Raji (cell line): Measurements from ENCODE around the gene PRPS1.
A peak's percentile ranks its signal among the peaks of the same experiment; 100 is the strongest.

Source experiments
- POLR2A ChIP-seq: IDR thresholded peaks from 2 replicates; pipeline ENCODE4 v1.6.1; 2011; ENCODE audit warnings: low read depth, low read length, control low read depth; ENCODE audit not compliant: insufficient read depth

Gene PRPS1

GRCh38 chrX:107682256-107682655 is 53.9 kb downstream of the PRPS1 start:
- no peak for TF ChIP-seq POLR2A

- no peak for TF ChIP-seq POLR2A
Measured at GRCh38 chrX:107683124-107683895, 55.0 kb downstream of the PRPS1 start.

- no peak for TF ChIP-seq POLR2A
Measured at GRCh38 chrX:107683931-107684330, 55.6 kb downstream of the PRPS1 start.

GRCh38 chrX:107684956-107685385 is 56.7 kb downstream of the PRPS1 start:
- TF ChIP-seq POLR2A, result peak; percentile 48; the same call in 1 of the 2 replicates

- no peak for TF ChIP-seq POLR2A
Measured at GRCh38 chrX:107686026-107686425, 57.7 kb downstream of the PRPS1 start.

GRCh38 chrX:107686792-107687191 is 58.5 kb downstream of the PRPS1 start:
- no peak for TF ChIP-seq POLR2A

- TF ChIP-seq POLR2A, result no peak
Measured at GRCh38 chrX:107687445-107687844, 59.1 kb downstream of the PRPS1 start.

- no peak for TF ChIP-seq POLR2A
Measured at GRCh38 chrX:107691024-107691448, 62.7 kb downstream of the PRPS1 start.

- TF ChIP-seq POLR2A, result no peak
Measured at GRCh38 chrX:107699616-107700015, 71.3 kb downstream of the PRPS1 start.

GRCh38 chrX:107700317-107700774 is 72.0 kb downstream of the PRPS1 start:
- no peak for TF ChIP-seq POLR2A
